OCI-LY3 (cell line): ENCODE data around the gene RAD51.
A peak's percentile ranks its signal among the peaks of the same experiment; 100 is the strongest.

ENCODE experiments used
- H2AFZ ChIP-seq: fragments of 200-600, 300-600 bp; shearing (Covaris generic); 2 replicates; pipeline ENCODE4 v1.6.0; 2014; ENCODE audit warnings: antibody characterized with exemption, low read depth, low read length
- H3K27ac ChIP-seq: fragments of 200-600, 300-600 bp; sonication (generic); 2 replicates; pipeline ENCODE4 v1.5.1; 2014; ENCODE audit warnings: mild to moderate bottlenecking, low read length, moderate library complexity, mixed read lengths
- H3K27me3 ChIP-seq: fragments of 200-600, 300-600 bp; sonication (generic); 2 replicates; pipeline ENCODE4 v1.6.1; 2014; ENCODE audit warnings: low read depth, low read length, mixed read lengths
- H3K36me3 ChIP-seq: fragments of 200-600, 300-600 bp; sonication (generic); replicated peaks from 2 replicates; pipeline ENCODE3; 2014; ENCODE audit warnings: low read depth, low read length, mixed read lengths
- H3K4me1 ChIP-seq: fragments of 300-600, 200-600 bp; sonication (generic); 2 replicates; pipeline ENCODE4 v1.6.1; 2014; ENCODE audit warnings: low read length, mixed read lengths
- H3K4me2 ChIP-seq: fragments of 200-600, 300-600 bp; sonication (generic); 2 replicates; pipeline ENCODE4 v1.6.1; 2014; ENCODE audit warnings: low read length, mixed read lengths
- H3K4me3 ChIP-seq: fragments of 300-600, 200-600 bp; sonication (generic); 2 replicates; pipeline ENCODE4 v1.5.1; 2014; ENCODE audit warnings: antibody characterized with exemption, mild to moderate bottlenecking, low read length, moderate library complexity
- H3K79me2 ChIP-seq: fragments of 300-600, 200-600 bp; shearing (Covaris generic); 2 replicates; pipeline ENCODE4 v1.6.1; 2014; ENCODE audit warnings: mild to moderate bottlenecking, low read length, mixed read lengths
- H3K9ac ChIP-seq: fragments of 300-600, 200-600 bp; shearing (Covaris generic); 2 replicates; pipeline ENCODE4 v1.6.0; 2014; ENCODE audit warnings: mild to moderate bottlenecking, low read length, moderate library complexity
- H3K9me3 ChIP-seq: fragments of 200-600, 300-600 bp; shearing (Covaris generic); 2 replicates; pipeline ENCODE4 v1.6.1; 2014; ENCODE audit warnings: low read length, mixed read lengths; ENCODE audit not compliant: insufficient read depth
- H4K20me1 ChIP-seq: fragments of 200-600, 300-600 bp; sonication (generic); 2 replicates; pipeline ENCODE4 v1.6.1; 2016; ENCODE audit warnings: low read length, mixed read lengths; ENCODE audit not compliant: insufficient read depth
- EZH2phosphoT487 ChIP-seq: fragments of 200-600 bp; shearing (Covaris generic); IDR thresholded peaks from 2 replicates; pipeline ENCODE4 v1.6.1; 2018; ENCODE audit warnings: antibody characterized with exemption, mixed run types, low read depth
- TF ChIP-seq, protein P1 (sequence below): fragments of 200-600, 300-600 bp; sonication (generic); IDR thresholded peaks from 2 replicates; pipeline ENCODE4 v1.5.1; 2014; ENCODE audit warnings: antibody characterized with exemption, low read length, low read depth

RAD51 gene

DNA sequence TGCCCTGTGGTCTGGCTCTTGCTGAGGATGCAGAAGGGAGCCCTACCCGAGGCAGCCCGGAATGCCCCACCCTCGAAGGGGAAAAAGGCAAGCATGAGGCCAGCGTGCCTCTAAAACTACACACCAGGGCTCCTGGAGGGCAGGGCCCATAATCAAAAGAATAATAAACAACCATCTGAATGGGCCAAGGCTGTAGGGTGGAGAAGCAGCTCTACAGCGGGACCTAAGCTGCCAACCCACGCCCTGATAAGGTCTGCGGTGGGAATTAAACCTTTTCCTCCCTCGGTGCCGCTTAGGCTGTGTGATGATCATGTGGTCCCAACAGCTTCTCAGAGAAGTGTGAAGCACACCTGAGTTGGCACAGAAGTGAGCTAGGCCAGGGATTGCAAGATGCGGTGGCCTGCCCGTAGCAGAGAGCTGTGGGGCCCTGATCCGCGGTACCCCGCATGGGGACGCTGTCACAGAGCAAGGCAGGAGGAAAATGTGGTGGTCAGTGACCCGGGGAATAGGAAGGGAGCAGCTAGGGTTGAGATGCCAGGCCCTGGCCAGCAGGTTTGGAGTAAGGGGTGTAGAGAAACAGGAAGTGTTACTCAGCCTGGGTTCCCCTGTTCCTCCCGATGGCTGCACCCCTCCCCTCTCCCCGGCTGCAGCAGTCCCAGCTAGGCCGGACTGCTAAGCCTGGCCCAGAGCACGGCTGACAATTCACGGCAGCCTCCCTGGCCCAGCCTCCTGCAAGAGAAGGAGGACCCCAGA, 73.7 kb downstream of the RAD51 start:
- Histone ChIP-seq H3K9ac (peak overlapping the region; percentile 66), H3K9me3 (no peaks in the 10 kb centered on the region), H3K27me3 (no peaks in the 10 kb centered on the region), H3K4me1 (peaks cover 55% of the 10 kb centered on the region), H3K27ac (peak overlapping the region; percentile 79), H3K36me3 (peaks cover 14% of the 10 kb centered on the region), H3K4me2 (peak overlapping the region; percentile 88), H3K4me3 (peak overlapping the region; percentile 69), H2AFZ (0 out of 2 replicates have a peak overlapping the region, but pooled peaks have one; percentile 28), H3K79me2 (no peaks in the 10 kb centered on the region), H4K20me1 (no peaks in the 10 kb centered on the region)
- TF ChIP-seq, protein P1, sequence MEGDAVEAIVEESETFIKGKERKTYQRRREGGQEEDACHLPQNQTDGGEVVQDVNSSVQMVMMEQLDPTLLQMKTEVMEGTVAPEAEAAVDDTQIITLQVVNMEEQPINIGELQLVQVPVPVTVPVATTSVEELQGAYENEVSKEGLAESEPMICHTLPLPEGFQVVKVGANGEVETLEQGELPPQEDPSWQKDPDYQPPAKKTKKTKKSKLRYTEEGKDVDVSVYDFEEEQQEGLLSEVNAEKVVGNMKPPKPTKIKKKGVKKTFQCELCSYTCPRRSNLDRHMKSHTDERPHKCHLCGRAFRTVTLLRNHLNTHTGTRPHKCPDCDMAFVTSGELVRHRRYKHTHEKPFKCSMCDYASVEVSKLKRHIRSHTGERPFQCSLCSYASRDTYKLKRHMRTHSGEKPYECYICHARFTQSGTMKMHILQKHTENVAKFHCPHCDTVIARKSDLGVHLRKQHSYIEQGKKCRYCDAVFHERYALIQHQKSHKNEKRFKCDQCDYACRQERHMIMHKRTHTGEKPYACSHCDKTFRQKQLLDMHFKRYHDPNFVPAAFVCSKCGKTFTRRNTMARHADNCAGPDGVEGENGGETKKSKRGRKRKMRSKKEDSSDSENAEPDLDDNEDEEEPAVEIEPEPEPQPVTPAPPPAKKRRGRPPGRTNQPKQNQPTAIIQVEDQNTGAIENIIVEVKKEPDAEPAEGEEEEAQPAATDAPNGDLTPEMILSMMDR, result peak; percentile 26; the same call in 1 of the 2 replicates
- TF ChIP-seq EZH2phosphoT487, result no peak

DNA sequence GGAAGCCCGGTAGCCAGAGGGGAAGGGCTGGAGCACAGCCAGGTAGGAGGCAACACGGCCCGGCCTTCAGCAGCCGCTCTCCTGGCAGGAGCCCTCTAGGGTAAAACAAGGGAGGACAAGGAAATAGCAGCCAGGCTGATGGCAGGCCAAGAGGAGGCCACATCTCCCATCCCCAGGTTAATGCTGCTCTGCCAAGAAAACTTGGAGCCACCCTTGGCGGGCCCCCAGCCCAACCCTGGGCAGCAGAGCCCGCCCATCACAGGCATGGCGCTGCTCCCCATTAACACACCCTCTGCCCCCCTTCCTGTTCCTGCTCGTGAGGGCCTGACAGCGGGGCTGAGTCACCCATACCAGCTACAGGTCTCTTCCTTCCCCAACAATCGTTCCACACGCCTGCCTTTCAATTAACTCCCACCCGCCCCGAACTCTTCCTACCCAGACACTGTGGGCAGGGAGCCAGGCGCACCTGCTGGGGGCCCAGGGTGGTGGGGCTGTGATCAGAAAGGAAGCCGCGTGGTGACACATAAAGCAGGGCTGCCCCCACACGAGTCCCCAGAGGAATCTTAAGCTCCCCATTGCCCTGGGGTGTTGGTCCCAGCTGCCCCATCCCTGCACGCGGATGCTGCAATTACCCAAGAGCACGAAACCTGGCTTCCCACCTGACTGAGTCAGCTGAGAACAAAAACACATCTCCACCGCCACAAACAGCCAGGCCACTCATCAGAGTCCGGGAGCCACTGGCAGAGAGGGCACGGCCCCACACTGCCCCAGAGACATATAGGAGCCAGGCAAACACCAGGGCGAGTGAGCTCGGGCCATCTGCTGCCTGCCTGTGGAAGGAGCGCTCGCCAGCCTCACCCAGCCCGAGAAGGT, 74.5 kb downstream of the RAD51 start, which contains the start of gene C15orf62:
TSS of gene C15orf62 (plus strand) at position 707 of the 873 bp plus-strand sequence. CDS start 516 bp downstream, outside the sequence.
- H3K79me2 ChIP-seq, result no peaks in the 10 kb centered on the region
- peak within 1 kb of the TSS; percentile 79 for H3K27ac ChIP-seq
- peaks cover 53% of the 10 kb centered on the region for H3K4me1 ChIP-seq
- peak within 1 kb of the TSS; percentile 69 for H3K4me3 ChIP-seq
- H3K36me3 ChIP-seq, result peaks cover 14% of the 10 kb centered on the region
- H3K4me2 ChIP-seq, result peak within 1 kb of the TSS; percentile 88
- H4K20me1 ChIP-seq, result no peaks in the 10 kb centered on the region
- peak within 1 kb of the TSS; percentile 66 for H3K9ac ChIP-seq
- TF ChIP-seq, protein P1, result no peak
- no peak for TF ChIP-seq EZH2phosphoT487
- H3K9me3 ChIP-seq, result no peaks in the 10 kb centered on the region
- H3K27me3 ChIP-seq, result no peaks in the 10 kb centered on the region
- H2AFZ ChIP-seq, result peak within 1 kb of the TSS; percentile 28; the same call in 1 of the 2 replicates

DNA sequence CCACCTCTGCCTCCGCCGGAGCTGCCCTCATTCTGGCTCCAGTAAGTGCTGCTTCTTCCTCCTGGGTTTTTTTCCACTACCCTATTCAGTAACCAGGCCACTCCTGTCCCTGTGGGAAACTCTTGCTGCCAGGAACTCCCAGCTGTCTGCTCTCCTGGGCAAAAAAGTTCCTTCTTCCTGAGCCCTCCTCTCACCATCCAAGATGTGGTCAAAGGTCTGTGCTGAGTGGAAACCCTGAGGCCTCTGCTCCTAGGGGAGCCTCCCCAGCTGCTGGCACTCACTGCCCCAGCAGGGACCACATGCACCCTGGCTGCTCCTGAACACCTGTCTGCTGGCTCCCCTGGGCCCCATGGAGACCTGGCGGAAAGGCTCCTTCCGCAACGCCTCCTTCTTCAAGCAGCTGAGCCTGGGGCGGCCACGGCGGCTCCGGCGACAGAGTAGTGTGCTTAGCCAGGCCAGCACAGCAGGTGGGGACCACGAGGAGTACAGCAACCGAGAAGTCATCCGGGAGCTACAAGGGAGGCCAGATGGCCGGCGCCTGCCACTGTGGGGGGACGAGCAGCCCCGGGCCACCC, 75.3 kb downstream of the RAD51 start:
- Histone ChIP-seq H3K4me3 (peak overlapping the region; percentile 69), H3K4me1 (peaks cover 46% of the 10 kb centered on the region), H2AFZ (no peak overlapping the region), H3K9ac (peak overlapping the region; percentile 66; the same call in 1 of the 2 replicates), H4K20me1 (no peaks in the 10 kb centered on the region), H3K27me3 (no peaks in the 10 kb centered on the region), H3K27ac (peak overlapping the region; percentile 79), H3K9me3 (no peaks in the 10 kb centered on the region), H3K79me2 (no peaks in the 10 kb centered on the region), H3K36me3 (peaks cover 14% of the 10 kb centered on the region), H3K4me2 (peak overlapping the region; percentile 88)
- TF ChIP-seq, protein P1, result no peak
- TF ChIP-seq EZH2phosphoT487, result no peak
